Adrenal gland (tissue), 5 donors: ENCODE data around the gene KIF16B.

Experiments used
- POLR2A ChIP-seq, 2 donors: fragments of 450-650 bp; IDR thresholded peaks; one replicate each; pipeline ENCODE4 v1.6.1; 2017; ENCODE audit warnings: antibody characterized with exemption in 2 of 2, mild to moderate bottlenecking in 2 of 2, moderate library complexity in 1 of 2
- TF ChIP-seq, protein P1 (sequence below), 6 experiments: fragments of 450-650 bp in 4 of 6; fragments of 200-600 bp in 2 of 6; sonication (generic) in 1 of 6; IDR thresholded peaks; 1 replicate in 5 of 6; 2 replicates in 1 of 6; pipeline versions ENCODE4 v1.5.1 to v1.8.0; 2016 to 2021; ENCODE audit warnings: antibody characterized with exemption in 6 of 6, mild to moderate bottlenecking in 2 of 6, moderate library complexity in 1 of 6
- donor health status: DM: no; HTN: no; CAD: no.

DNA sequence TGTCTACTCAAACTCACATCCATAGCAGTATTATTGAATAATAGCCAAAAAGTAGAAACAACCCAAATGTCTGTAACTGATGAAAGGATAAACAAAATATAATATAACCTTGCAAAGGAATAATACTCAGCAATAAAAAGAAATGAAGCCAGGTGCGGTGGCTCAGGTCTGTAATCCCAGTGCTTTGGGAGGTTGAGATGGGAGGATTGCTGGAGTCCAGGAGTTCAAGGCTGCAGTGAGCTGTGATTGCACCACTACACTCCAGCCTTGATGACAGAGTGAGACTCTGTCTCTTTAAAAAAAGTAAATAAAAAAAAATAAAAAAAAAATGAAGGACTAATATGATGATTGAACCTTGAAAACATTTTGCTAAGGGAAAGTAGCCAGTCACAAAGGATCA, 22.1 kb upstream of the KIF16B start:
- no peak for TF ChIP-seq POLR2A (IDR thresholded peaks at IDR 0.05)
- TF ChIP-seq, protein P1, sequence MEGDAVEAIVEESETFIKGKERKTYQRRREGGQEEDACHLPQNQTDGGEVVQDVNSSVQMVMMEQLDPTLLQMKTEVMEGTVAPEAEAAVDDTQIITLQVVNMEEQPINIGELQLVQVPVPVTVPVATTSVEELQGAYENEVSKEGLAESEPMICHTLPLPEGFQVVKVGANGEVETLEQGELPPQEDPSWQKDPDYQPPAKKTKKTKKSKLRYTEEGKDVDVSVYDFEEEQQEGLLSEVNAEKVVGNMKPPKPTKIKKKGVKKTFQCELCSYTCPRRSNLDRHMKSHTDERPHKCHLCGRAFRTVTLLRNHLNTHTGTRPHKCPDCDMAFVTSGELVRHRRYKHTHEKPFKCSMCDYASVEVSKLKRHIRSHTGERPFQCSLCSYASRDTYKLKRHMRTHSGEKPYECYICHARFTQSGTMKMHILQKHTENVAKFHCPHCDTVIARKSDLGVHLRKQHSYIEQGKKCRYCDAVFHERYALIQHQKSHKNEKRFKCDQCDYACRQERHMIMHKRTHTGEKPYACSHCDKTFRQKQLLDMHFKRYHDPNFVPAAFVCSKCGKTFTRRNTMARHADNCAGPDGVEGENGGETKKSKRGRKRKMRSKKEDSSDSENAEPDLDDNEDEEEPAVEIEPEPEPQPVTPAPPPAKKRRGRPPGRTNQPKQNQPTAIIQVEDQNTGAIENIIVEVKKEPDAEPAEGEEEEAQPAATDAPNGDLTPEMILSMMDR (IDR thresholded peaks at IDR 0.05), result no peak
